GM18519 (cell line): ENCODE data around the gene IGSF11.

Source experiments
- ATAC-seq: cut with Tn5 transposase; IDR thresholded peaks from one replicate; pipeline ENCODE4 v1.9.1; 2021; ENCODE audit warnings: mild to moderate bottlenecking, moderate library complexity; ENCODE audit not compliant: unreplicated experiment, low FRiP score

The IGSF11 gene

DNA sequence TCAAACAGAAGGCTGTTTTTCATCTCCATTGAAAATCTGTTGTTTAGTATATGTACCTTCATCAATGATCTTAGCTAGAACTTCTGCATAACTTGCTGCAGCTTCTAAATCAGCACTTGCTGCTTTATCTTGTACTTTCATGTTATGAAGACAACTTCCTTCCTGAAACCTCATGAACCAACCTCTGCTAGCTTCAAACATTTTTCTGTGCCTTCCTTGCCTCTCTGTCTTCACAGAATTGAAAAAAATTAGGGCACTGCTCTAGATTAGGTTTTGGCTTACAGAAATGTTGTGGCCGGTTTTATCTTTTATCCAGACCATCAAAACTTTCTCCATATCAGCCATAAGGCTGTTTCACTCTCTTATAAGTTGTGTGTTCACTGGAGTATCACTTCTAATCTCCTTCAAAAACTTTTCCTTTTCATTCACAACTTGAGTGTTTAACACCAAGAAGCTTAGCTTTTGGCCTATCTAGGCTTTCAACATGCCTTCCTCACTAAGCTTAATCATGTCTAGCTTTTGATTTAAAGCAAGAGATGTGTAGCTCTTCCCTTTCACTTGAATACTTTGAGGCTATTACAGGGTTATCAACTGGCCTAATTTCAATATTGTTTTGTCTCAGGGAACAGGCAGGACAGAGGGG is 78.6 kb downstream of the IGSF11 start:
- no peak for ATAC-seq

DNA sequence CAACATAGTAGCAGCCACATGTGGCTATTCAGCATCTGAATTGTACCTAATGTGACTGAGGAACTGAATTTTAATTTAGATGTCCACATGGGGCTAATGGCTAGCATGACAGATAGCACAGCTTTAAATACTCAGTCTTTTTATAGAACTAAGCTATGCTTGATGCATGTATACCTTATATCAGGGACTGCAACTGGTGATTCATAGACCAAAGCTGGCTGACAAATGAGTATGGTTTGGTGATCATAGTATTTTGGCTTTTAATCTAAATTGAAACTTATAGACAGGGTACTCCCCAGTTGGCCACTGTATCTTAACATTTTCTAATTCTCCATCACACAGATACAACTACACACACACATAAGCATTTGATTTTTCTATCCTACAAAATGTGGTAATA is 83.6 kb downstream of the IGSF11 start:
- no peak for ATAC-seq

DNA sequence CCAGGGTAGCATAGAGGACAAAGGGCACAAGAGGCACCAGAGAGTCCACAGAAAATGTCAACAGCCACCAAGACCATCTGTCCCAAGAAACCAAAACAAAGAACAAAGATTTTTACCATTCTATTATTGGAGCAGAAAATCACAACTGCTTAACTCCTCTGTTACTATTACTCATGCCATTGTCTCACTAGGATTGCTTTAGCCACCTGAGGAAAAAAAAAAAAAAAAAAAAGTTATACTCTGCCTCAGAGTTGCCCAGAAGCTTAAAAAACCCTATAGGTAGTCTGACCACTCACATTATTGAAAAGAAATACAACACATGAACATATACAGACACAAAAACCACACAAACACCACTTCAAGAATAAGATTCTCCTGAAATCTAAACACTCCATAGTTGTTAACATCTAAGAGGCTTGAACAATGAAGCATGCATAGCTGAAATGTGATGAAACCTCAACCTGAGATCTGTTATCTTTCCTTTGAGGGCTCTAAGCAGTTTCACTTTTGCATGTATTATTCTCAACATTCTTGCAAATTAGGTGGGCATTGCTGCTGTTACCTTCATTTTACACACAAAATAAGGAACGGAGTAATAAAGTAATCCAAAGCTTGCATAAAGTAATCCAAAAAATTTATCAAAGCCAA is 85.4 kb downstream of the IGSF11 start:
- ATAC-seq: no peak

DNA sequence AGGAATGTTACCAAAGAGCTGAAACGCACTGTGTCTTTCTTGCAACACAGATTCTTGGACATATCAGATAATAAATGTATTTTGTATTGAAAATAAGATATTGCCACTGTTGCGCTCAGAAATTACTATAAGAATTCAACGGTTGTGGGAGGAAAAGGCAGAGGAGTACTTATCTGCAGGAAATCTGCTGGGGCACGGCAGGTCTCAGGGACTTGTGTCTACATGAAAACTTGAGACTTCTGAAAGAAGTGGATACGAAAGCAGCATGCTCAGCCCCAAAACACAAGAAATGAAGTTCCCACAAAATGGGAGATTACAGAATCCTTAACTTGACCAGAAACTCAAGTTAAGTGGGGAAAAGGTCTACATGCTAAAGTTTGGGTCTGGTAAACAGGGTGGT is 86.5 kb downstream of the IGSF11 start:
- ATAC-seq: no peak

DNA sequence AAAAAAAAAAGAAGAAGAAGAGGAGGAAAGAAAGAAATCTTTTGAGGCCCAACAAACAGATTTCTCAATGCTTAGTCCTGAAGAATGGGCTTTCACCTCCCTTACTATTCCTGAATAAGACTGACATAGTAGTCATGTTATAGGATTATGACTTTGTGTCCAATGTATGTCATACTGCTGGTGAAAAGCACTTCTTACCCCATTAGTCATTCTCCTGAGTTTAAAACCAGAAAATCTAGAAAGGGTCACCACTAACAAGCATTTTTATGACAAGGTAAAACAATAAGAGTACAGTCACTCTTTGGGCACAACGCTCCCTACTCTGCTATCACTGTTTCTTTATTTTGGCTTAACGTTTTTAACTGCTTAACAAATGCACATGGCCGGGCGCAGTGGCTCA is 88.2 kb downstream of the IGSF11 start:
- ATAC-seq: no peak

DNA sequence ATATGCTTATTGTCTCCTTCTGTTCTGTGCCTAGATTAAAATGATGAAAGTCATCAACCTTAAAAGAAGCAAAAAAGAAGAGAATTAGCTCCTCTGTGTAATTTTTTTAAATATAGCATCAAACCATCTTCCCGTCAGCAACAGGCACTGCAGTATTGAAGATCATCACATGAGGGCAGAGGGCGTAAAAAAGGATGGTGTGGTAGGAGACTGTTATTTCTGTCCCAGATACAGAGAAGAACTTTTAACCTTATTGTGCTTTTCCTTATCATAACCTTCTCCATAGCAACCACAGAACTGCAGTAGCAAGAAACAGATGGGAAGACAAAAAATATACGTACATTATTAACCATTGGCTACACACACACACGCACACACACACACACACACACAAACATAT is 88.8 kb downstream of the IGSF11 start:
- no peak for ATAC-seq

DNA sequence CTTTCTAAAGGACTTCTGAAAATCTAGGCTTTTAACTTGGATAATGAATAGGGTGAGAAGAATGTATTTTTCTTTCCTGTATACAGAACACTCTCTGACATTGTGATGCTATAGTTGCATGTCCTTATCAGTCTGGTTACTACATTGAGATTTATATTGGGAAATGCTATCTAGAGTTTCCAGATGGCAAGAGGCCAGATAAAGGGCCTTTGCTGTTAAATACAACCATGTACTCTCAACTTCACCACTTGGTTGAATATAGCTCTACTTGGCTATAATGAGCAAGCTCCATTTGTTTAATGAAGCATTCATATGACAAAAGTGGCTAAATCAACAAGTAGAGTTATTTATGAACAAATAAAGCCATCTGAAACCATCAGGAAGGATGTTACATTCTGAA is 91.0 kb downstream of the IGSF11 start:
- no peak for ATAC-seq

DNA sequence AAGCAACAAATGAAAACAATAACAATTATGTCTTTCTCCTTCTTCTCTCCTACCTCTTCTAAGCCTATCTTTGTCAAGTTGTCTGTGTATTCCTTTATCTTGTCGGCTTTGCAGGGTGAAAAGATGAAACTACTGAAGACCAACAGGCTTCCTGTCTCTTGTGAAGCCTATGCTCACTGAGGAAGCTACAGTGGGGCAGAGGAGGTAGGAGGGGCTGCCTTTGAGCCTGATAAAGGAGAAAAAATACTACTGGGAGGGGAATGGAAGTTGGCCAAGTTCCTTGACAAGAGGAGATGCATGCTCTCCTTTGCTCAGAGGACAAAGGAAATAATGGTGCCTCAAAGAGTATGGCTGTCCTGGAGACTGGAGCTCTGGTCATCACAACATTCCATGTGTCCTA is 92.0 kb downstream of the IGSF11 start:
- no peak for ATAC-seq

DNA sequence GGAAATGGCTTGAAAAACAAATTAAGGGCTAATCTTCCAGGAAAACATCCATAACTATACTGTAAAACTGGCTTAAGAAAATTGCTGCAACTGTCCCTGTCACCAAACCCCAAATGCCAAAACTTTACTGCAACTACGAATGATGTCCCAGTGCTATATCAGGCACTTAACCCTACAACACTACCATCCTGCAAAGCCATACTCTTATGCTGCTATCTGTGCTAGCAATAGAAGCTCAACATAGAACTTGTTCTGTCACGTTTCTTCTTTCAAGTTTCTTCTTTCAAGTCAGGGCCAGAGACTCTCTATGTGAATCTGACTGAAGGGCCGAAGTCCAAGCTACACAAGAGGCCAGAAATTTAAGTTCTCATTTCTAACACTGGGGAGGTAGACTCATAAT is 92.5 kb downstream of the IGSF11 start:
- ATAC-seq: no peak

DNA sequence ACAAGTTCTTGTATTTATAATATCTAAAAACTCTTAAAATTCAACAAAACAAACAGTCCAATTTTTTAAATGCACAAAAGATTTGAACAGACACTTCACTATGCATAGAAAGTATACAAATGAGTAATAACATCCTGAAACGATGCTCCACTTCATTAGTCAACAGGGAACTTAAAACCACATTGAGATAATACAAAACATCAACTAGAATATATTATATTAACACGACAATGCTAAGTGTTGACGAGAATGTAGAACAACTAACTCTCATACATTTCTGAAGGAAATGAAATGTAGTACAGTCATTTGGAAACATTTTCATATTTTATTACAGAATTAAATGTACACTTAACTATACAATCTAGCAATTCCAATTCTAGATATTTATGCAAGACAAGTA is 93.4 kb downstream of the IGSF11 start:
- no peak for ATAC-seq

DNA sequence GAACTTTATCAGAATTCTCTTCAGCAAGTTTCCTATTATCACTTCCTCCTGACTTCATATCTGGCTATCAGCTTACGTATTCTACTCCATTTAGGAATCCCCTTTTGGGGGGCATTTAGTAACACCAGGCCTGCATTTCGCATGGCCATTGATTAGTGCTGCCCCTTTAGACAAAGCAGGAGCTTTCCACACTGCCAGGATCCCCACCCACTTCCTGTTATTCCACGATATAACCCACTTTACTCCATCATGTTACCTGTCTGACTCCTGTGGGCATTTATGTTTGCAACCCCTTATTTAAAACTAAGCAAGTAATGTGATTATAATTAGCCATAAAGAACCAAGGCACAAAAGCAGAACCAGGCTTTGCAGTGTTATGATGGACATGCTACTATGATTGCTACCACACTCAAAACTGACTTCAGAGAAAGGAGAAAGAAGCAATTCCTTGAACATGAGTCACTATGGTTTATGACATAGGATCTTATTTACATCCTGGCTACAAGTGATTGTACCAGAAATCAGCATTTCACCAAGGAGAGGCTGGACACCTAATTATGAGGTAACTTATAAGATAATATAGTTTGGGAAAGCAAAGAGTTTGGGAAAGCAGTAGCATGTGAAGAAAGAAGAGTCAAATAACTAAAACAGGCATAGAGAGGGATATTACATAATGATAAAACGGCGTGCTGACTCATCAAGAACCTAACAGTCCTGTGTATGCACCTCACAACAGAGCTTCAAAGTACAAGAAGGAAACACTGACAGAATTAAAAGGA is 96.3 kb downstream of the IGSF11 start:
- no peak for ATAC-seq

DNA sequence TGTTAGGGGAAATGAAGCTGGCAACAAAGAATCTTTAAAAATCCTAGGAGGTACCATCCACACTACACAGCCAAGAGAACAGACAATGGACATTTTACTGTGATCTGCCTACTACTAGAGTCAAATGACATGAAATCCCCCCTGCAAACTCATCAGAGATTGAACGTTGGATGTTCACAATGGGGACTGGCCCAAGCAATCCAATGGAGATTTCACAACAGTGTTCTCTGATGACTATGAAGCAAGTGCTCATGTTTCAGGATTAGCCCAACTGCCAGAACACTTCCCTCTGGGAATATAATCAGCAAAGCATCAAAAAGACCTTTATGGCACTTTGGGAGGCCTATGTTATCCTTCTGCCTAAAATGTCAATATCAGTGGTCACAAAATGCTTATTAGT is 97.8 kb downstream of the IGSF11 start:
- ATAC-seq: no peak

DNA sequence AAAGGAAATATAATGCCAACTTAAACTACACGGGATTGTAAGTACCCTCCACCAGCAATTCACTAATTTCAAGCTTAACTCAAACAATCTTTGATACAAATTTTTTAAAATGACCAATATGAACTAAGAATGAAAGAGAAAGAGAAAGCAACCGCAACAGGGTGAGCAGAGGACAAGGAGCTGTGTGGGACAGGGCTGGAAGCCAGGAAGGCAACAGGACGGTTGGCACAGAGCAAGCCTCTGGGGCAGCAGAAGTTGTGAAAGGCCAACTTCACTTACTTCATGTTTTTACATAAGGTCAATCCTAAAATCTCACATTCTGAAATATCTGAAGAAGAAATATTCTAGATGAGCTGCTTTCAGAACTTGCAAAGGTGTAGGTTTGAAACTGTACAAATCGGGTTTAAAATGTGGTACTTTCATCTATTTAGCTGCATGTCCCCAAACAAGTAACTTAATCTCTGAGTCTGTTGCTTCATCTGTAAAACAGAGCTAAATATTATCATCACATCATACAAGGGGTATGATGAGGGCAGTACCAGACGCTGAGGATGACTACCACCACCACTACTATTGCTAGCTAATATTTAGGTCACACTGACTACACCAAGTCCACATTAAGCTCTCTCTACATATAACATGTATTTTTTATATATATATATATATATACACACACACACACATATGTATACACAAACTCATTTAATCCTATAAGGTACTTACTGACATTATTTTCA is 101.7 kb downstream of the IGSF11 start:
- ATAC-seq: no peak

DNA sequence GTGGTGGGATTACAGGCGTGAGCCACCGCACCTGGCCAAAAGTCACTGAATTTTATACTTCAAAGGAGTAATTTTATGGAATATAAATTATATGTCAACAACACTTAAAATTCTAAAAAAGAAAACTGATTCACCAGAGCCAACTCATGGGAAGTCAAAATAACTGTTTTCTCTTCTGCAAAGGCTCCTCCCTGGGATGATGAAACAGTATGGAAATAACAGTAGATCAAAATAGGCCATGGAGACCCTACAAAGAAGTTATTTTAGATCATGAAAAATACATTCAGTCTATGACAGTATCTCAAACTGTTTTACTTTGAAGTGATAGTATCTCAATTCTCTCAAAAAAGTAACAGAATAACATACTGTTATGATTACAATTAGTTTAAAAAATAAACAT is 102.7 kb downstream of the IGSF11 start:
- no peak for ATAC-seq

DNA sequence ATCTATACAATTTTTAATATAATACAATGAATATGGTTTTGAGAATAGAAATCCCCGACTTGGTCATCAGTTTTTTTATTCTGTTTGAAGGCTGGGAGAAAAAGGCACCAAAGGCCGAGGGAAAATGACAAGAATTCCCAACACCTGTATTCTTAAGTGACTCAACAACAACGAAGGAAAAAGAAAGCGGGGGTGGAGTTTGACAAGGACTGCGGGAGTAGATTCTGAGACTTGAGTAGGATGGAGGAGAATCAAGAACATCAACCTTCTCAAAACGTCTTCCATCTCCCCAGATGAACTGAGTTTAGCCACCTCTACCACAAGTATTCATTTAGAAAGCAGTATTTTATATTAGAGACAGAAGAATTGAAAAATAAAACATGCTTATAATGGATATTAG is 107.2 kb downstream of the IGSF11 start:
- no peak for ATAC-seq

DNA sequence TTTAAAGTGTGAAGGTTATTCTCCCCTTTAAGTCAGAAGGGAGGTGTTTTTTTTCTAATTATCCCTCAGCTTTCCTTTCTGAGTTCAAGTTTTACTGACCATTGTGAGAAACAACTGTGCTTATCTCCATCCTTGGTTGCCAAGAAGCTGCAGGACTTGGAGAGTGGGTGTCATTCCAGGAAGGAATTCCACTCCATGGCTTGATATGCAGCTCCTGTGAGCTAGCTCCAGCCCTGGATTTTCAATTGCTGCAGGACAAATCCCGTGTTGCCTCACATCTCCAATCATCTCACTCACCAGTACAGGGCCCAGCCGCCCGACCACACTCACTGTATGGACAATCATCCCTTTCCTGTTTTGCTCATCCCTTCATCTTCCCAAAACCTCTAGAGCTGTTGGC is 122.5 kb downstream of the IGSF11 start:
- no peak for ATAC-seq

DNA sequence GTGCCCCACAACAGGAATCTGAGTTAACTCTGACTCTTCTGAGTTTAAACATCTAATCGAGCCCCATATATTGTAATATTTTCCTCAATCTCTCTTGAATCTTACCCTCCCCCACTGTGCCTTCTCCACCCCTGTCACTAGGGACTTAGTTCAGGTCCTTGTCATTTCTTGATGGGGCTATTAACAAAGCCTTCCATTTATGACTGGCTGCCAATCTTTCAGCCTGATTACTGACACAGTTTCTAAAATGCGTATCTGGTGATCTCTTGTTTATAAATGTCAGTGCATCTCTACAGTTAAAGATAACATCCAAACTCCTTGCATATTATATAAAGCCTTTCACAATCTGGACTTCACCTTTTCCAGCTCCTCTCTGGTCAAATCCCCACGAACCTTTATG is 124.3 kb downstream of the IGSF11 start:
- no peak for ATAC-seq

DNA sequence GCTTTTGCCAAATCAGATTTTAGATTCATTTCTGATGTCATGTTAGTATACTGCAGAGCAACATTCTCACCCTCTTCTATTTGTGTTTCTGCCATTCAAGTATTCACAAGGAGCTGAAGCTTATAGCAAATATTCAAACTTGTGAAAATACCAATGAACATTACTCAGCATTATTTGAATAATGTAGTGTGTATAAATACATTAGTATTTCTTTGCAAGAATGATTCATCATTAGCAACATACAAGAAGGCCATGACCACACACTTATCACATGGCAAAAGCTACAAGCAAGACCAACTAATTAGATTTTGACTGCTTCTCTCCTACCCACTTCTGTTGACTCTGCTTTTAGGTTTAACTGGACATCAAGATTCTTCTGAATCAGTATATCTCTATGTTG is 124.9 kb downstream of the IGSF11 start:
- ATAC-seq: no peak

DNA sequence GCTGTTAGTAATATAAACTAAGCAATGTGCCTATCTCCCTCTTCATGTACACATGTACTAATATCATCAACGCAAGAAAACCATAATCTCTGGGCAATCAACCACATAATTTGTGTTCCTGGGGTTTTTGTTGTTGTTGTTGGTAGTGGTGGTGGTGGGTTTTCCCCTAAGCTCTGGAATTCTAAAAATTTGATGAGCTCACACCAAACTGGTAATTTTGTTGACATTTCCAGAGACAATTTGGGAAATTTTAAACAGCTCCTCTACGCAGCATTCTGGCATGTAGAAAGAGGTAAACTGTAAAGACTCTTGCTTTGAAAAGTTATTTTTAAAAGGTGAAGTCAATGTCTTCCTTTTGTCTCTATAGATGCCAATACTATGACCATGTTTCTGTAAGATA is 126.7 kb downstream of the IGSF11 start:
- no peak for ATAC-seq

DNA sequence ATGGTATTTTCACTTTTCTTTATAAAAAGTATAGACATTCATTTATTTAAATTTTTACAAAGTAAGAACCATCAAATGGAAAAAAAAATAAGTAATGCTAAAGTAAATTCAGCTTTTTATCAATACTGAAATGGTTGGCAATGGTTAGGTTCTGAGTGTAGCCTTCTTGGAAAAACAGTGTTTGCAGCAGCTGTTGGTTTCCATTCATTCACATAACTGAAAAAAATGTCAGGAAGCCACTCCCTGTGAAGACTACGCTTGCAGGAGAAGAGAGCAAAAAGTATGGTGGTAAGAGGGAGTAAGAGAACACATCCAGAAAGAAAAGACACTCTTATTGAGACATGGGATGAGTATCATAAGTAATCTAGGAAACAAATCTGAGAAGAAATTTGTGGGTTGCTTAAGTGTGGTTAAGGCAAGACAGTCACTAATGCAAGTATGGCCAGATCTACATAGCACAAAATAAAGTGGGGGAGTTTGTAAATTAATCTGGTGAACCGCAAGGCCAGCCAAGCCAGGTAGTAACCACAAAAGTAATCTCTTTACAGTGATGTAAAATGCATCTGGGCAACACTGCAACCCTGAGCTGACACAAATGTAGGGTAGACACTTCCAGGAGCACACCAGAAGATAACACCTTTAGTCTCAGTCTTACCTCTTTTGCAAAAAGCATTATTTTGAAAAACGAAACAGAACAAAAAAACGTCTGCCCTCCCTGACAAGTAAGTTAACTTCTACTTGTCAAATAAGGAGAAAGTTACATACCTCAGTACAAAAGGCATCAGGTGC is 133.7 kb downstream of the IGSF11 start:
- no peak for ATAC-seq
